PC-9 (cell line): ENCODE data around the gene DOCK11. TPM values are rescaled to one million over a fixed set of nuclear protein-coding genes. Genes with fewer than 3 reads are reported as not detected.

Experiments
- BruUV-seq: library from RNA; stranded (reverse); fragments of 400-500 nt; replicated peaks from 2 replicates; lab custom pipeline; 2021; lab: Mats Ljungman, UMichigan
- CTCF ChIA-PET: fragments of 300-600 bp; sonication (Branson Sonifier 250); formaldehyde crosslinking; loops from one replicate; lab custom pipeline; 2022; ENCODE audit warnings: antibody characterized with exemption; lab: Charles Lee
- POLR2A ChIA-PET: fragments of 300-600 bp; sonication (Branson Sonifier 250); formaldehyde crosslinking; loops from one replicate; lab custom pipeline; 2022; ENCODE audit warnings: antibody characterized with exemption; ENCODE audit not compliant: unreplicated experiment; lab: Charles Lee
- DNase-seq, 2 experiments: peaks; one replicate each; pipeline versions ENCODE4 v3.0.0 to v3.0.0-alpha.2; 2015 to 2022; ENCODE audit warnings: mixed read lengths in 1 of 2
- H2AFZ ChIP-seq: fragments of 200-600 bp; sonication (generic); 2 replicates; pipeline ENCODE4 v1.8.1; 2017; ENCODE audit warnings: antibody characterized with exemption
- H3F3A ChIP-seq: fragments of 200-600 bp; sonication (generic); 2 replicates; pipeline ENCODE4 v1.8.1; 2017; ENCODE audit warnings: antibody characterized with exemption, mild to moderate bottlenecking, low read depth; ENCODE audit not compliant: insufficient read depth
- H3K27ac ChIP-seq: fragments of 200-600 bp; sonication (generic); 2 replicates; pipeline ENCODE4 v1.6.1; 2016; ENCODE audit warnings: mixed run types
- H3K27me3 ChIP-seq: fragments of 200-600 bp; sonication (generic); 2 replicates; pipeline ENCODE4 v1.6.1; 2016; ENCODE audit warnings: low read depth, mixed run types; ENCODE audit not compliant: insufficient read depth
- H3K36me3 ChIP-seq: fragments of 200-600 bp; sonication (generic); 2 replicates; pipeline ENCODE4 v1.6.1; 2016; ENCODE audit warnings: low read depth, mixed run types
- H3K4me1 ChIP-seq: fragments of 200-600 bp; sonication (generic); replicated peaks from 2 replicates; pipeline ENCODE4 v1.6.1; 2016; ENCODE audit warnings: mixed run types; ENCODE audit not compliant: insufficient read depth
- H3K4me2 ChIP-seq: fragments of 200-600 bp; sonication (generic); 2 replicates; pipeline ENCODE4 v1.6.1; 2017; ENCODE audit warnings: mixed run types
- H3K4me3 ChIP-seq: fragments of 200-600 bp; sonication (generic); 2 replicates; pipeline ENCODE4 v1.6.1; 2016; ENCODE audit warnings: mixed run types
- H3K79me2 ChIP-seq: fragments of 200-600 bp; sonication (generic); 2 replicates; pipeline ENCODE4 v1.6.1; 2017; ENCODE audit warnings: low read depth, mixed run types
- H3K9me2 ChIP-seq: fragments of 200-600 bp; sonication (generic); 2 replicates; pipeline ENCODE4 v1.8.1; 2017; ENCODE audit warnings: mild to moderate bottlenecking; ENCODE audit not compliant: insufficient read depth
- H3K9me3 ChIP-seq: fragments of 200-600 bp; sonication (generic); 2 replicates; pipeline ENCODE4 v1.8.1; 2016; ENCODE audit warnings: low read depth; ENCODE audit not compliant: insufficient read depth
- H4K20me1 ChIP-seq: fragments of 200-600 bp; sonication (generic); 2 replicates; pipeline ENCODE4 v1.8.1; 2017; ENCODE audit not compliant: insufficient read depth
- EZH2 ChIP-seq: fragments of 200-600 bp; sonication (generic); IDR thresholded peaks from 2 replicates; pipeline ENCODE4 v1.8.0; 2017; ENCODE audit warnings: antibody characterized with exemption, low read depth
- intact Hi-C: fragments of 100-400 bp; cut with micrococcal nuclease; formaldehyde crosslinking; loops from one replicate; pipeline ENCODE4 v1.10.0; 2022; ENCODE audit not compliant: unreplicated experiment
- total RNA-seq: library from RNA; stranded (reverse); gene quantifications from 2 replicates; pipeline ENCODE4 v1.2.3, GENCODE V29; 2021
- TF ChIP-seq, protein P1 (sequence below): fragments of 200-600 bp; sonication (generic); conservative IDR thresholded peaks from 2 replicates; pipeline ENCODE4 v1.6.1; 2017; ENCODE audit warnings: mixed run types, antibody characterized with exemption, mild to moderate bottlenecking, moderate library complexity

DOCK11 gene
- total RNA-seq, 1 experiment from 2014 or later: 9.0 TPM

DNA sequence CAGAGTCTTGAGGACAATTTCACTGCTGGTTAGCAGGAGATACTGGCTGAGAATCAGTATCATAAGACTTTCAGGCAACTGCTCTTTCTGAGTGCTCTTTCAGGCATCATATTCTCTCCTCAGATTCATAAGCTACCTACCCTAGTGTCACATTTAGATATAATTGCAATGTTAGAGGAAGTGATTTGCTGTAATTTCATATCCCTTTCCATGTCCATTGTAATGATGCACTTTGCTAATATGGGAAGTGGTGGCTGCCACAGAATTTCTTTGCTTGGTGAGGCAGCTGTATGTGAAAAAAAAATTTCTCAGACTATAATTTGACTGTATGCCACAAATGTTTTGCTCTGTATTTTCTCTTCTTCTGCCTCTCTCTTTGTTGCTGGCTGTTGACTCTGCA, 63.3 kb downstream of the DOCK11 start:
- Histone ChIP-seq H3K4me3 (no peak overlapping the region), H3K79me2 (no peaks in the 10 kb centered on the region), H3K36me3 (no peaks in the 10 kb centered on the region), H3K27ac (no peak overlapping the region), H3K4me1 (no peaks in the 10 kb centered on the region), H3K4me2 (no peak overlapping the region), H3F3A (no peaks in the 10 kb centered on the region), H4K20me1 (no peaks in the 10 kb centered on the region), H3K27me3 (no peaks in the 10 kb centered on the region), H3K9me3 (no peaks in the 10 kb centered on the region), H2AFZ (no peak overlapping the region), H3K9me2 (no peaks in the 10 kb centered on the region)
- no peak for TF ChIP-seq EZH2
- TF ChIP-seq, protein P1, sequence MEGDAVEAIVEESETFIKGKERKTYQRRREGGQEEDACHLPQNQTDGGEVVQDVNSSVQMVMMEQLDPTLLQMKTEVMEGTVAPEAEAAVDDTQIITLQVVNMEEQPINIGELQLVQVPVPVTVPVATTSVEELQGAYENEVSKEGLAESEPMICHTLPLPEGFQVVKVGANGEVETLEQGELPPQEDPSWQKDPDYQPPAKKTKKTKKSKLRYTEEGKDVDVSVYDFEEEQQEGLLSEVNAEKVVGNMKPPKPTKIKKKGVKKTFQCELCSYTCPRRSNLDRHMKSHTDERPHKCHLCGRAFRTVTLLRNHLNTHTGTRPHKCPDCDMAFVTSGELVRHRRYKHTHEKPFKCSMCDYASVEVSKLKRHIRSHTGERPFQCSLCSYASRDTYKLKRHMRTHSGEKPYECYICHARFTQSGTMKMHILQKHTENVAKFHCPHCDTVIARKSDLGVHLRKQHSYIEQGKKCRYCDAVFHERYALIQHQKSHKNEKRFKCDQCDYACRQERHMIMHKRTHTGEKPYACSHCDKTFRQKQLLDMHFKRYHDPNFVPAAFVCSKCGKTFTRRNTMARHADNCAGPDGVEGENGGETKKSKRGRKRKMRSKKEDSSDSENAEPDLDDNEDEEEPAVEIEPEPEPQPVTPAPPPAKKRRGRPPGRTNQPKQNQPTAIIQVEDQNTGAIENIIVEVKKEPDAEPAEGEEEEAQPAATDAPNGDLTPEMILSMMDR: no peak
- no TSS peak for BruUV-seq
- CTCF ChIA-PET: no interaction called here
- POLR2A ChIA-PET: no interaction called here
- DNase-seq: no peak
- intact Hi-C loops: no loop called here

GRCh38 chrX:118560489-118560888, 64.9 kb downstream of the DOCK11 start:
- H3K4me1 ChIP-seq: no peaks in the 10 kb centered on the region
- TF ChIP-seq, protein P1: no peak
- no peak for TF ChIP-seq EZH2
- no peaks in the 10 kb centered on the region for H3K79me2 ChIP-seq
- no peaks in the 10 kb centered on the region for H3K27me3 ChIP-seq
- intact Hi-C loops: no loop called here
- no peaks in the 10 kb centered on the region for H3K9me2 ChIP-seq
- no TSS peak for BruUV-seq
- no peaks in the 10 kb centered on the region for H3F3A ChIP-seq
- no peak overlapping the region for H2AFZ ChIP-seq
- no peaks in the 10 kb centered on the region for H3K9me3 ChIP-seq
- no peak overlapping the region for H3K27ac ChIP-seq
- CTCF ChIA-PET: interaction anchor here (0.5 kb wide), 1 partner anchor 41 kb away, joined by 4 read pairs; no protein-coding TSS in a partner anchor
- H4K20me1 ChIP-seq: no peaks in the 10 kb centered on the region
- H3K4me2 ChIP-seq: no peak overlapping the region
- DNase-seq: no peak
- H3K36me3 ChIP-seq: no peaks in the 10 kb centered on the region
- no peak overlapping the region for H3K4me3 ChIP-seq
- POLR2A ChIA-PET: no interaction called here

- H2AFZ ChIP-seq: no peak overlapping the region
- no peak overlapping the region for H3K27ac ChIP-seq
- DNase-seq: no peak
- TF ChIP-seq, protein P1: no peak
- no peak for TF ChIP-seq EZH2
- no peaks in the 10 kb centered on the region for H4K20me1 ChIP-seq
- H3K9me2 ChIP-seq: no peaks in the 10 kb centered on the region
- H3K4me3 ChIP-seq: no peak overlapping the region
- H3K4me2 ChIP-seq: no peak overlapping the region
- H3K79me2 ChIP-seq: no peaks in the 10 kb centered on the region
- intact Hi-C loops: no loop called here
- no peaks in the 10 kb centered on the region for H3K9me3 ChIP-seq
- no peaks in the 10 kb centered on the region for H3K36me3 ChIP-seq
- CTCF ChIA-PET: interaction anchor here (0.7 kb wide), 1 partner anchor 556 kb away, joined by 3 read pairs; no protein-coding TSS in a partner anchor
- no peaks in the 10 kb centered on the region for H3K27me3 ChIP-seq
- H3K4me1 ChIP-seq: no peaks in the 10 kb centered on the region
- BruUV-seq: no TSS peak
- POLR2A ChIA-PET: no interaction called here
- H3F3A ChIP-seq: no peaks in the 10 kb centered on the region
These were observed 67.1 kb downstream of the DOCK11 start for GRCh38 chrX:118562582-118563164.
